ENCODE measurements around the gene KCNG2. TPM values are rescaled to one million over a fixed set of nuclear protein-coding genes. Genes with fewer than 3 reads are reported as not detected.

Gene KCNG2
- total and polyA plus RNA-seq, 2 experiments from 2014 or later, result 0.13 to 0.52 TPM

GRCh38 chr18:79778291-79778791 lies 19.4 kb upstream of the KCNG2 start:
- no peak for TF ChIP-seq STAT1 (IDR thresholded peaks at IDR 0.05; ENCODE audit: unreplicated experiment)
- TF ChIP-seq ETS1 (IDR thresholded peaks at IDR 0.05), result no peak
- TF ChIP-seq POLR2AphosphoS5 (IDR thresholded peaks at IDR 0.05; ENCODE audit: low read depth), result no peak
- Histone ChIP-seq H3K27me3 (ENCODE audit: insufficient read depth) (no peaks in the 10 kb centered on the region), H3K4me3 (no peak overlapping the region), H3F3A (replicated peaks; ENCODE audit: low read depth) (no peaks in the 10 kb centered on the region), H3K27ac (ENCODE audit: low read depth) (no peak overlapping the region), H4K20me1 (replicated peaks; ENCODE audit: insufficient read depth) (no peaks in the 10 kb centered on the region), H3K79me2 (replicated peaks; ENCODE audit: insufficient read depth) (no peaks in the 10 kb centered on the region), H3K36me3 (ENCODE audit: insufficient read depth) (no peaks in the 10 kb centered on the region), H3K4me1 (ENCODE audit: insufficient read depth) (no peaks in the 10 kb centered on the region), H3K9me2 (ENCODE audit: insufficient read depth) (no peaks in the 10 kb centered on the region), H2AFZ (no peak overlapping the region), H3K4me2 (no peak overlapping the region)
- Mint-ChIP-seq H3K36me3 (ENCODE audit: low read depth) (no peaks in the 10 kb centered on the region; the same call in 2 of the 3 replicates), H3K4me3 (no peak overlapping the region), H3K27me3 (ENCODE audit: insufficient read depth, low read depth, poor library complexity) (peaks cover 16% of the 10 kb centered on the region), H3K27ac (no peak overlapping the region), H3K4me1 (no peaks in the 10 kb centered on the region), H3K9me3 (no peaks in the 10 kb centered on the region; the same call in 2 of the 3 replicates)
- DNase-seq (ENCODE audit: low spot score) (no peak), ATAC-seq (peak; percentile 27)

- no peaks in the 10 kb centered on the region for H3K79me2 ChIP-seq (replicated peaks; ENCODE audit: insufficient read depth)
- H4K20me1 ChIP-seq (replicated peaks; ENCODE audit: insufficient read depth), result no peaks in the 10 kb centered on the region
- Mint-ChIP-seq H3K4me1 (no peaks in the 10 kb centered on the region), H3K4me3 (no peak overlapping the region), H3K27ac (no peak overlapping the region), H3K27me3 (ENCODE audit: insufficient read depth, low read depth, poor library complexity) (peaks cover 13% of the 10 kb centered on the region), H3K36me3 (ENCODE audit: low read depth) (no peaks in the 10 kb centered on the region), H3K9me3 (no peaks in the 10 kb centered on the region; the same call in 2 of the 3 replicates)
- ATAC-seq (no peak), DNase-seq (ENCODE audit: low spot score) (no peak)
- H3K4me1 ChIP-seq (ENCODE audit: insufficient read depth), result no peaks in the 10 kb centered on the region
- no peaks in the 10 kb centered on the region for H3K27me3 ChIP-seq (ENCODE audit: insufficient read depth)
- TF ChIP-seq ZNF462 (CRISPR knock-in tag; IDR thresholded peaks at IDR 0.05) (no peak), REST (IDR thresholded peaks at IDR 0.05; ENCODE audit: unreplicated experiment) (no peak), NANOG (IDR thresholded peaks at IDR 0.05; ENCODE audit: borderline replicate concordance) (no peak), STAT1 (IDR thresholded peaks at IDR 0.05; ENCODE audit: unreplicated experiment) (no peak), CREB1 (CRISPR knock-in tag; IDR thresholded peaks at IDR 0.05; ENCODE audit: low read depth) (no peak)
- H3K4me2 ChIP-seq, result no peak overlapping the region
- H3K27ac ChIP-seq (ENCODE audit: low read depth), result no peak overlapping the region
- no peaks in the 10 kb centered on the region for H3K36me3 ChIP-seq (ENCODE audit: insufficient read depth)
- H3F3A ChIP-seq (replicated peaks; ENCODE audit: low read depth), result no peaks in the 10 kb centered on the region
- no peaks in the 10 kb centered on the region for H3K9me2 ChIP-seq (ENCODE audit: insufficient read depth)
- H2AFZ ChIP-seq, result no peak overlapping the region
- H3K4me3 ChIP-seq, result no peak overlapping the region
Observed at GRCh38 chr18:79779021-79779699, 18.6 kb upstream of the KCNG2 start.

Measured in GM23338 (cell line).